VCaP (cell line): Measurements from ENCODE around the gene FAM98B.

Experiments
- H3K27ac ChIP-seq: fragments of 450-650 bp; 2 replicates; pipeline ENCODE4 v1.5.1; 2017
- CTCF ChIP-seq: fragments of 450-650 bp; conservative IDR thresholded peaks from 2 replicates; pipeline ENCODE4 v1.5.1; 2017; ENCODE audit warnings: mild to moderate bottlenecking, moderate library complexity

FAM98B gene

GRCh38 chr15:38476120-38476519, 22.2 kb downstream of the FAM98B start:
- no peak for TF ChIP-seq CTCF
- no peak overlapping the region for H3K27ac ChIP-seq

GRCh38 chr15:38477637-38478036, 23.7 kb downstream of the FAM98B start:
- TF ChIP-seq CTCF: no peak
- H3K27ac ChIP-seq: no peak overlapping the region

- TF ChIP-seq CTCF: no peak
- no peak overlapping the region for H3K27ac ChIP-seq
These were observed 25.3 kb downstream of the FAM98B start for GRCh38 chr15:38479266-38479665.

GRCh38 chr15:38479756-38480155, 25.8 kb downstream of the FAM98B start:
- no peak for TF ChIP-seq CTCF
- no peak overlapping the region for H3K27ac ChIP-seq

GRCh38 chr15:38481113-38481512, 27.2 kb downstream of the FAM98B start:
- no peak for TF ChIP-seq CTCF
- H3K27ac ChIP-seq: no peak overlapping the region

- no peak overlapping the region for H3K27ac ChIP-seq
- no peak for TF ChIP-seq CTCF
These were observed 27.8 kb downstream of the FAM98B start for GRCh38 chr15:38481761-38482160.

GRCh38 chr15:38482572-38482971, 28.6 kb downstream of the FAM98B start:
- no peak overlapping the region for H3K27ac ChIP-seq
- TF ChIP-seq CTCF: no peak

DNA sequence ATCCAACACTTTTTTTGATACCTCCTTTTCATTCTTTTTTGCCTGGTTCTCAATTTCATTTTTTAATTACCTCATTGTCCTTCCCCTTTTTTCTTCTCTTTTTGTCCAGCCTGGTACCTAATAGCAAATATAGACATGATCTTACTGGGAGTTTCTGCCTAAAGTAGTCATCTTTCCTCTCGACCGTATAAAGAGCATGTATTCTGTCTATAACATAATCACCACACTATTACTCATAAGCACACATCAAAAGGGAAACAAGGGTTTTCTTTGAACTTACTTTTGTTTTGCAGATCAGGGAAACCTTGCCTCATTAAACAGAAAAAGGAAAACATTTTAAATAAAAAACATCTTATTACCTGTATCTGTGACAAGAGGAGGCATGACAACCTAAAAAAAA, 33.0 kb downstream of the FAM98B start:
- H3K27ac ChIP-seq: no peak overlapping the region
- TF ChIP-seq CTCF: no peak
